GM12878 (cell line): ENCODE results near the gene TPRG1. TPM values are rescaled to one million over a fixed set of nuclear protein-coding genes. Genes with fewer than 3 reads are reported as not detected.

Experiments
- ATAC-seq: fragments of 200-7000 bp; cut with Tn5 transposase; 3 replicates; pipeline ENCODE4 v1.9.1; 2020; ENCODE audit warnings: mild to moderate bottlenecking, moderate library complexity
- BruUV-seq: library from RNA; stranded (reverse); fragments of 400-500 nt; replicated peaks from 2 replicates; lab custom pipeline; 2021; lab: Mats Ljungman, UMichigan
- CTCF ChIA-PET: fragments of 300-600 bp; sonication (Branson Sonifier 250); formaldehyde crosslinking; extraction: SDS; loops from one replicate; lab custom pipeline; 2021; ENCODE audit warnings: inconsistent platforms; lab: Yijun Ruan, JAX
- POLR2A ChIA-PET: fragments of 350-600 bp; formaldehyde crosslinking; extraction: SDS; loops from one replicate; lab custom pipeline; 2021; ENCODE audit warnings: inconsistent platforms; lab: Charles Lee
- RAD21 ChIA-PET: fragments of 300-600 bp; sonication (Branson Sonifier 250); formaldehyde crosslinking; loops from one replicate; lab custom pipeline; 2023; ENCODE audit warnings: antibody characterized with exemption; ENCODE audit not compliant: unreplicated experiment; lab: Charles Lee
- SMC1A ChIA-PET: fragments of 300-600 bp; sonication (Branson Sonifier 250); formaldehyde crosslinking; loops from one replicate; lab custom pipeline; 2023; ENCODE audit not compliant: unreplicated experiment, uncharacterized antibody; lab: Charles Lee
- DNase-seq: peaks from one replicate; pipeline ENCODE4 v3.0.0-alpha.2; 2011; ENCODE audit warnings: low read depth, low spot score
- FAIRE-seq: peaks from 3 replicates; lab custom pipeline; 2011; peaks lifted over from hg19 to GRCh38; lab: Jason Lieb, UNC
- H2AFZ ChIP-seq: 2 replicates; pipeline ENCODE4 v1.6.0; 2011; ENCODE audit warnings: low read depth, low read length, control low read depth; ENCODE audit not compliant: control insufficient read depth
- H3K27ac ChIP-seq: 2 replicates; pipeline ENCODE4 v1.5.1; 2011; ENCODE audit warnings: control low read depth; ENCODE audit not compliant: control insufficient read depth, insufficient read depth
- H3K27me3 ChIP-seq, 2 experiments: replicated peaks in 1 of 2; 2 replicates each; pipeline versions ENCODE4 v1.6.0 to v1.6.1; 2011; ENCODE audit warnings: low read length in 1 of 2; ENCODE audit not compliant: control insufficient read depth in 2 of 2, insufficient read depth in 2 of 2
- H3K36me3 ChIP-seq, 2 experiments: 2 replicates each; pipeline ENCODE4 v1.5.1; 2011; ENCODE audit warnings: low read length in 1 of 2; ENCODE audit not compliant: control insufficient read depth in 2 of 2, insufficient read depth in 2 of 2
- H3K4me1 ChIP-seq: 2 replicates; pipeline ENCODE4 v1.6.1; 2011; ENCODE audit warnings: mild to moderate bottlenecking, low read length, moderate library complexity, mixed read lengths; ENCODE audit not compliant: control insufficient read depth, insufficient read depth
- H3K4me2 ChIP-seq: 2 replicates; pipeline ENCODE4 v1.6.0; 2011; ENCODE audit warnings: control low read depth; ENCODE audit not compliant: control insufficient read depth, insufficient read depth
- H3K4me3 ChIP-seq: fragments of 200-600 bp; sonication (generic); 2 replicates; pipeline ENCODE4 v1.5.1; 2016
- H3K79me2 ChIP-seq: 2 replicates; pipeline ENCODE4 v1.6.0; 2011; ENCODE audit warnings: low read length; ENCODE audit not compliant: control insufficient read depth, insufficient read depth
- H3K9ac ChIP-seq: 2 replicates; pipeline ENCODE4 v1.8.0; 2011; ENCODE audit warnings: low read length, control low read depth, mixed read lengths; ENCODE audit not compliant: control insufficient read depth, insufficient read depth
- H3K9me3 ChIP-seq: replicated peaks from 3 replicates; pipeline ENCODE4 v1.5.1; 2011; ENCODE audit warnings: mild to moderate bottlenecking, low read length; ENCODE audit not compliant: control insufficient read depth, insufficient read depth
- H4K20me1 ChIP-seq: 2 replicates; pipeline ENCODE4 v1.6.0; 2011; ENCODE audit not compliant: control insufficient read depth, insufficient read depth
- IRF3 ChIP-seq: fragments of 450-650 bp; IDR thresholded peaks from 2 replicates; pipeline ENCODE4 v1.6.1; 2014; ENCODE audit warnings: mild to moderate bottlenecking
- LARP7 ChIP-seq: fragments of 450-650 bp; IDR thresholded peaks from 2 replicates; pipeline ENCODE4 v1.6.1; 2017; ENCODE audit warnings: mild to moderate bottlenecking
- SMAD1 ChIP-seq: fragments of 450-650 bp; IDR thresholded peaks from 2 replicates; pipeline ENCODE4 v1.6.1; 2018; ENCODE audit warnings: mild to moderate bottlenecking, low read depth; ENCODE audit not compliant: partially characterized antibody
- ZNF384 ChIP-seq: IDR thresholded peaks from 2 replicates; pipeline ENCODE4 v1.6.1; 2012; ENCODE audit warnings: low read depth, mild to moderate bottlenecking, low read length, improper control_type of control experiment, borderline replicate concordance
- WGBS: methylation state at CpG from one replicate; pipeline ENCODE4 v1.1.6; 2016; ENCODE audit warnings: low lambda C conversion rate; ENCODE audit not compliant: insufficient replicate concordance, insufficient coverage; ENCODE audit errors: missing lambda C conversion rate; 5-methylcytosine and 5-hydroxymethylcytosine counted together
- in situ Hi-C: fragments of 300-500 bp; cut with MboI; formaldehyde crosslinking; loops from 9 replicates; pipeline ENCODE4 v1.14.3; 2018; ENCODE audit warnings: mixed read lengths
- intact Hi-C: fragments of 100-400 bp; cut with micrococcal nuclease; formaldehyde crosslinking; loops from one replicate; pipeline ENCODE4 v1.14.2; 2022; ENCODE audit not compliant: unreplicated experiment
- polyA plus RNA-seq, 11 experiments: library from polyadenylated mRNA; depleted of rRNA in 4 of 11; unstranded in 6 of 11; stranded (reverse) in 5 of 11; fragments of >200 nt; fragmentation: Nextera tagmentation in 4 of 11; fragmentation: Illumina TruSeq in 1 of 11; extraction: Ambion mirVana in 4 of 11; extraction: Trizol in 1 of 11; gene quantifications; 1 replicate in 1 of 11; 2 replicates in 10 of 11; pipeline versions ENCODE4 v1.2.1 to v1.2.3, GENCODE V29; 2011 to 2016; ENCODE audit warnings: inconsistent platforms in 2 of 11, missing spikeins in 2 of 11, low read depth in 1 of 11
- total RNA-seq, 4 experiments: library from RNA; depleted of rRNA in 3 of 4; stranded (reverse); fragments of >200 nt in 3 of 4; fragmentation: Illumina TruSeq in 1 of 4; extraction: Trizol in 1 of 4; gene quantifications; 2 replicates each; pipeline versions ENCODE4 v1.2.1 to v1.2.3, GENCODE V29; 2013 to 2021
- TF ChIP-seq, protein P1 (sequence below): fragments of 450-650 bp; IDR thresholded peaks from 2 replicates; pipeline ENCODE4 v1.6.1; 2016; ENCODE audit warnings: mild to moderate bottlenecking, moderate library complexity, borderline replicate concordance

The TPRG1 gene
- total and polyA plus RNA-seq, 10 of the 15 experiments (the other 5 are each of a cell fraction or from before 2014, with no cell fraction given) = 0.26 to 30.7 (median 3.6) TPM

DNA sequence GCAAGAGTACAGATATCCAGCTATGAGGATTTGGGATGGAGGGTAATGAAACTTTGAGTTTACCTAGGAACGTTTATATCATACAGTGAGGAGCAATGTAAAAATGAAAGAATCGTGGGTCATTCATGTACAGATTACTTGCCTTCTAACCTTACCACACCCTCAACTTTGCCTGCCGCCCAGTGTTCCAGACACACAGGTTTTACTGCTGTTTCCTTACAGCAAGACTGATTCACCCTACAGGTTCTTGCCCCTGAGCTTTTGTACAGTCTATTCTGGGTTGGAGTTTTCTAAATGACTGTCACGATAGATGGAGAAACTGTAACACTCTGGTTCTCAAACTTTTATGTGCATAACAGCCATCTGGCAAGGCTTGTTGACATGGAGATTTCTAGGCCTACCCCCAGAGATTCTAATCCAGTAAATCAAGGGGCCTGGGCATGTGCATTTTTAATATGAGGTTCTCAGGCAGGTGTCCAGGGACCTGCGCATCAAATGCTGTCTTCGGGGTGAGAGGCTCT is 6.6 kb upstream of the TPRG1 start:
- no peaks in the 10 kb centered on the region for H3K27me3 ChIP-seq
- TF ChIP-seq SMAD1 (no peak), ZNF384 (no peak), IRF3 (no peak), LARP7 (no peak)
- TF ChIP-seq, protein P1, sequence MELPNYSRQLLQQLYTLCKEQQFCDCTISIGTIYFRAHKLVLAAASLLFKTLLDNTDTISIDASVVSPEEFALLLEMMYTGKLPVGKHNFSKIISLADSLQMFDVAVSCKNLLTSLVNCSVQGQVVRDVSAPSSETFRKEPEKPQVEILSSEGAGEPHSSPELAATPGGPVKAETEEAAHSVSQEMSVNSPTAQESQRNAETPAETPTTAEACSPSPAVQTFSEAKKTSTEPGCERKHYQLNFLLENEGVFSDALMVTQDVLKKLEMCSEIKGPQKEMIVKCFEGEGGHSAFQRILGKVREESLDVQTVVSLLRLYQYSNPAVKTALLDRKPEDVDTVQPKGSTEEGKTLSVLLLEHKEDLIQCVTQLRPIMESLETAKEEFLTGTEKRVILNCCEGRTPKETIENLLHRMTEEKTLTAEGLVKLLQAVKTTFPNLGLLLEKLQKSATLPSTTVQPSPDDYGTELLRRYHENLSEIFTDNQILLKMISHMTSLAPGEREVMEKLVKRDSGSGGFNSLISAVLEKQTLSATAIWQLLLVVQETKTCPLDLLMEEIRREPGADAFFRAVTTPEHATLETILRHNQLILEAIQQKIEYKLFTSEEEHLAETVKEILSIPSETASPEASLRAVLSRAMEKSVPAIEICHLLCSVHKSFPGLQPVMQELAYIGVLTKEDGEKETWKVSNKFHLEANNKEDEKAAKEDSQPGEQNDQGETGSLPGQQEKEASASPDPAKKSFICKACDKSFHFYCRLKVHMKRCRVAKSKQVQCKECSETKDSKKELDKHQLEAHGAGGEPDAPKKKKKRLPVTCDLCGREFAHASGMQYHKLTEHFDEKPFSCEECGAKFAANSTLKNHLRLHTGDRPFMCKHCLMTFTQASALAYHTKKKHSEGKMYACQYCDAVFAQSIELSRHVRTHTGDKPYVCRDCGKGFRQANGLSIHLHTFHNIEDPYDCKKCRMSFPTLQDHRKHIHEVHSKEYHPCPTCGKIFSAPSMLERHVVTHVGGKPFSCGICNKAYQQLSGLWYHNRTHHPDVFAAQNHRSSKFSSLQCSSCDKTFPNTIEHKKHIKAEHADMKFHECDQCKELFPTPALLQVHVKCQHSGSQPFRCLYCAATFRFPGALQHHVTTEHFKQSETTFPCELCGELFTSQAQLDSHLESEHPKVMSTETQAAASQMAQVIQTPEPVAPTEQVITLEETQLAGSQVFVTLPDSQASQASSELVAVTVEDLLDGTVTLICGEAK = no peak
- no peaks in the 10 kb centered on the region for H4K20me1 ChIP-seq
- H3K79me2 ChIP-seq = no peaks in the 10 kb centered on the region
- no TSS peak for BruUV-seq
- intact Hi-C loops (no loop called here), in situ Hi-C loops (no loop called here)
- FAIRE-seq (no peak), DNase-seq (no peak), ATAC-seq (no peak)
- H3K4me2 ChIP-seq = no peak overlapping the region
- CTCF ChIA-PET = no interaction called here
- POLR2A ChIA-PET = no interaction called here
- RAD21 ChIA-PET = no interaction called here
- H3K4me3 ChIP-seq = no peak overlapping the region
- H3K36me3 ChIP-seq = no peaks in the 10 kb centered on the region
- no peak overlapping the region for H3K27ac ChIP-seq
- H2AFZ ChIP-seq = no peak overlapping the region
- 35% methylated on average over 6 of the region's 6 CpGs for WGBS
- H3K9me3 ChIP-seq = no peaks in the 10 kb centered on the region
- no peak overlapping the region for H3K9ac ChIP-seq
- SMC1A ChIA-PET = no interaction called here
- no peaks in the 10 kb centered on the region for H3K4me1 ChIP-seq
